ENCODE results near the gene MED25.

The MED25 gene

DNA sequence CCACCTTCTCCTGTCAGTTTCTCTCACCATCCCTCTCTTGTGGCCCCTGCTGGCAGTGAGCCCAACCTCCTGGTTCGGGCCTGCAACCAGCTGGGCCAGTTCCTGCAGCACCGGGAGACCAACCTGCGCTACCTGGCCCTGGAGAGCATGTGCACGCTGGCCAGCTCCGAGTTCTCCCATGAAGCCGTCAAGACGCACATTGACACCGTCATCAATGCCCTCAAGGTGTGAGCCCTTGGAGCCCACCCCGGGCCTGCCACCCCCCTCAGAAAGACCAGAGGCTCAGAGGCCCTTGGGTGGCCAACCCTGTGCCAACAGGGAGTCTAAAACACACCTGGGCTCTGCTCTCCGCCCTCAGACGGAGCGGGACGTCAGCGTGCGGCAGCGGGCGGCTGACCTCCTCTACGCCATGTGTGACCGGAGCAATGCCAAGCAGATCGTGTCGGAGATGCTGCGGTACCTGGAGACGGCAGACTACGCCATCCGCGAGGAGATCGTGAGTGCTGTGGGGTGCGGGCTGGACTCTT, 18.8 kb upstream of the MED25 start:
- no peak for DNase-seq

DNA sequence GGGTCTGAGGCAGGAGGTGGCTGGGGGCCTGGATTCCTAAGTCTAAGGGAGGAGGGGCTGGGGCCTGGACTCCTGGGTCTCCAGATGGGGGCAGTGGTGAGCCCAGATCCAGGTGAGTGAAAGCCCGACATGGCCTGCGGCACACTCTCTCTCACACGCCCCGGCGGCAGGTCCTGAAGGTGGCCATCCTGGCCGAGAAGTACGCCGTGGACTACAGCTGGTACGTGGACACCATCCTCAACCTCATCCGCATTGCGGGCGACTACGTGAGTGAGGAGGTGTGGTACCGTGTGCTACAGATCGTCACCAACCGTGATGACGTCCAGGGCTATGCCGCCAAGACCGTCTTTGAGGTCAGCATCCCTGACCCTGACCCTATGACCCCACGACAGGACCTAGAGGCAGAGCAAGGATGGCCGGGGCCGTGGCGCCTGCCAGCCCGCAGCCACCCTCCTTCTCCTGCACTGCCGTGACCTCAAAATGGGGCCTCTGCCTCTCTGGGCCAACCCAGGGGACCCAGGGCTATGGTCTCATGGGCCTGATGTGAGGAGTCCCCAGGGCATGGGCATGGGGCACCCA, 18.2 kb upstream of the MED25 start:
- no peak for DNase-seq

DNA sequence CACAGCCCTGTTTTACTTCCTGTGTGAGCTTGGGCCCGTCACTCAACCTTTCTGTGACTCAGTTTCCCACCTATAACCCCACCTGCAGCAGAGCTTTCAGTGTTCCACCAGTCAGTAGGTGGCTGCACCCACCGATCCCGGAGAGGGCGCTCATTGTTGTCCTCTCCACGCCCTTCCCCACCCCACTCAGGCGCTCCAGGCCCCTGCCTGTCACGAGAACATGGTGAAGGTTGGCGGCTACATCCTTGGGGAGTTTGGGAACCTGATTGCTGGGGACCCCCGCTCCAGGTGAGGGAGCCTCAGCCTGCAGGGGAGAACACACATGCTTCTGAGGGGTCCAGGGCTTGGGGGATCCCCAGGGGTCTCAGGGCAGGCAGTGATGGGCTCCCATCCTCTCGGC, 17.3 kb upstream of the MED25 start:
- no peak for DNase-seq

DNA sequence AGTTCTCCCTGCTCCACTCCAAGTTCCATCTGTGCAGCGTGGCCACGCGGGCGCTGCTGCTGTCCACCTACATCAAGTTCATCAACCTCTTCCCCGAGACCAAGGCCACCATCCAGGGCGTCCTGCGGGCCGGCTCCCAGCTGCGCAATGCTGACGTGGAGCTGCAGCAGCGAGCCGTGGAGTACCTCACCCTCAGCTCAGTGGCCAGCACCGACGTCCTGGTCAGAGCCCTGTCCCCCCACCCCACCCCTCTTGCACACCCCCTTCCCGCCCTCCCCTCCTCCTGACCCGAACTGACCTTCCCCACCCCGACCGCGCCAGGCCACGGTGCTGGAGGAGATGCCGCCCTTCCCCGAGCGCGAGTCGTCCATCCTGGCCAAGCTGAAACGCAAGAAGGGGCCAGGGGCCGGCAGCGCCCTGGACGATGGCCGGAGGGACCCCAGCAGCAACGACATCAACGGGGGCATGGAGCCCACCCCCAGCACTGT, 16.6 kb upstream of the MED25 start:
- DNase-seq, result no peak

DNA sequence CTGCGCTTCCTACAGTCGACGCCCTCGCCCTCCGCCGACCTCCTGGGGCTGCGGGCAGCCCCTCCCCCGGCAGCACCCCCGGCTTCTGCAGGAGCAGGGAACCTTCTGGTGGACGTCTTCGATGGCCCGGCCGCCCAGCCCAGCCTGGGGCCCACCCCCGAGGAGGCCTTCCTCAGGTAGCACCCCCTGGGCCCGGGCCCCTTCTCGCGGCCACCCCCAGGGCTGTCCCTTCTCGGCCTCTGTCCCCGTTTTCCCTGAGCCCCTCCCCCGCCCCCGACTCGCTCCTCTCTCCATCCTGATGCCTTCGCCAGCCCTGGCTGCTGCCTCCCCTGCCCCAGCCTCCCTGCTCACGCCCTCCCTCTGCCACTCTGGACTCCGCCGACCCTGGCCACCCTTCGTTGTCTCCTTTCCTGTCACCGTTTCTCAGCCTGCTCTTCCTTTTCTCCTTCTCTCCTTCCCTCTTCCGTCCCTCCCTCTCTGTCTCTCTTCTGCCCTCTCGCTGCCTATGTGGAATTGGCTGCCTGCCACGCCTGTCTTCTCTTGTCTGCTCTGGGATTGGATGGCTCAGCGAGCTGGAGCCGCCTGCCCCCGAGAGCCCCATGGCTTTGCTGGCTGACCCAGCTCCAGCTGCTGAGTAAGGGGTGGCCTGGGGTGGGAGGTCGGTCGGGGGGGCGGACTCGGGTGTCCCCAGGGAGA, 16.0 kb upstream of the MED25 start:
- no peak for DNase-seq

DNA sequence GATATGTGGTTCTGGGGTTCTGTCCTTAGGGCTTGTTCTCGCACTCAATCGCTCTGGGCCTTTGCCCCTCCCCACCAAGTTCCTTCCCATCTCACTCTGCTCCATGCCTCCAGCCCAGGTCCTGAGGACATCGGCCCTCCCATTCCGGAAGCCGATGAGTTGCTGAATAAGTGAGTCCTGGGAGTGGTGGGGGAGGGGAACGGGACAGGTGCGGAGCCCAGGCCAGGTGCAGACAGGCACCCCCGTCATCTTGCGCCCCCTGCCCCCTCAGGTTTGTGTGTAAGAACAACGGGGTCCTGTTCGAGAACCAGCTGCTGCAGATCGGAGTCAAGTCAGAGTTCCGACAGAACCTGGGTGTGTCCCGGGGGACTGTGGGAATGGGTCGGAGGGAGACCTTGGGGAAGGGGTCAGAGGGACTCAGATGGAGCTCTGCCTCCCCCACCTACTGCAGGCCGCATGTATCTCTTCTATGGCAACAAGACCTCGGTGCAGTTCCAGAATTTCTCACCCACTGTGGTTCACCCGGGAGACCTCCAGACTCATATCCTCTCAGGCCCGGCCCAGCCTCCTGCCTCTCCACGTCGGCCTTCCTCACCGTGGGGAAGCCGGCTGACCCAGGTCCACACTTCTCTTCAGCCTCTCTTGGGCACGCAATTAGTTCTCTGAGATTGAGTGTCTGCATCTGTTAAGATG, 15.1 kb upstream of the MED25 start:
- no peak for DNase-seq

DNA sequence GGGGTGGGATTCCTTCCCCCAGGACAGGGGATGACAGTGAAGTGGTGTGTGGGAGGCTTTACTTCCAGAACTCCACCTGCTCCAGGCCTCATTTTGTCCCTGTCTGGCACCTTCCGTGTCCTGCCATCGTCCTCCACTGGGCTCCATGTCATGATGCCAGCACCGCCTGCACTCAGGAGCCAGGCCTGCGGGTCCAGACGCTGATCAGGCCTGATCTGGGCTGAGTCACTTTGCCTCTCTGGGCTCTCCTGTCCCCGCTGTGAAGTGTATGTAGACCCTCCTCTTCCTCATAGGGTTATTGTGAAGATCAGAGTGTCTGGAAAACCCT, 14.6 kb upstream of the MED25 start:
- DNase-seq, result no peak

DNA sequence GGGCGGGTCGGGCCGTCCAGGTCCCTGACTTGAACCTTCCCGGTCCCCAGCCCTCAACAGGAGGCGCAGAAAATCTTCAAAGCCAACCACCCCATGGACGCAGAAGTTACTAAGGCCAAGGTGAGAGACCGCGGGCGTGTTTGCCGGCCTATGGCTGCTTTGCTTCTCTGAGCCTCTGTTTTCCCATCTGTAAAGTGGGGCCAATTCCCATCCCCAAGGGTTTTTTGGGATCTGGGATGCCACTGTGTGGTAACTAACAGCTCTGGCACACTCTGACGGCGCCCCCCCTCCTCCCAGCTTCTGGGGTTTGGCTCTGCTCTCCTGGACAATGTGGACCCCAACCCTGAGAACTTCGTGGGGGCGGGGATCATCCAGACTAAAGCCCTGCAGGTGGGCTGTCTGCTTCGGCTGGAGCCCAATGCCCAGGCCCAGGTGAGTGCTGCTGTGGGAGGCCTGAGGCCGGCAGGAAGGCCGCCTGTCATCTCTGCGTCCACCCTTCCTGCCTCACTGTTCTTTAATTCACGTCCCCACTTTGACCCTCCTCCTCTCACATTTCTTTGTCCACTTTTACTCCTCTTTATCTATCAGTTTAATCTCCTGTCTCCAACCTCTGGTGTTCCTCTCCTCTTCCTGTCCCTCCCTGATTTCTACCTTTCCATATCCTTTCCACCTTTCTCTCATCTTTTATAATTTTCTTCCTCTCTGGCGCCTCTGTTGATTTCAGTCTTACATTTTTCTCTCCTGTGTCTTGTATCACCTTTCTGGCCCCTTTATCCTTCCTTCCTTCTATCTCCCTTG, 12.1 kb upstream of the MED25 start:
- DNase-seq, result no peak

DNA sequence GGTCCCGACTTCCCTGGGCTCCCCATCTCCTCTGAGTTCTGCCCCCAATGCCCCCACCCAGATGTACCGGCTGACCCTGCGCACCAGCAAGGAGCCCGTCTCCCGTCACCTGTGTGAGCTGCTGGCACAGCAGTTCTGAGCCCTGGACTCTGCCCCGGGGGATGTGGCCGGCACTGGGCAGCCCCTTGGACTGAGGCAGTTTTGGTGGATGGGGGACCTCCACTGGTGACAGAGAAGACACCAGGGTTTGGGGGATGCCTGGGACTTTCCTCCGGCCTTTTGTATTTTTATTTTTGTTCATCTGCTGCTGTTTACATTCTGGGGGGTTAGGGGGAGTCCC, 11.5 kb upstream of the MED25 start:
- no peak for DNase-seq

DNA sequence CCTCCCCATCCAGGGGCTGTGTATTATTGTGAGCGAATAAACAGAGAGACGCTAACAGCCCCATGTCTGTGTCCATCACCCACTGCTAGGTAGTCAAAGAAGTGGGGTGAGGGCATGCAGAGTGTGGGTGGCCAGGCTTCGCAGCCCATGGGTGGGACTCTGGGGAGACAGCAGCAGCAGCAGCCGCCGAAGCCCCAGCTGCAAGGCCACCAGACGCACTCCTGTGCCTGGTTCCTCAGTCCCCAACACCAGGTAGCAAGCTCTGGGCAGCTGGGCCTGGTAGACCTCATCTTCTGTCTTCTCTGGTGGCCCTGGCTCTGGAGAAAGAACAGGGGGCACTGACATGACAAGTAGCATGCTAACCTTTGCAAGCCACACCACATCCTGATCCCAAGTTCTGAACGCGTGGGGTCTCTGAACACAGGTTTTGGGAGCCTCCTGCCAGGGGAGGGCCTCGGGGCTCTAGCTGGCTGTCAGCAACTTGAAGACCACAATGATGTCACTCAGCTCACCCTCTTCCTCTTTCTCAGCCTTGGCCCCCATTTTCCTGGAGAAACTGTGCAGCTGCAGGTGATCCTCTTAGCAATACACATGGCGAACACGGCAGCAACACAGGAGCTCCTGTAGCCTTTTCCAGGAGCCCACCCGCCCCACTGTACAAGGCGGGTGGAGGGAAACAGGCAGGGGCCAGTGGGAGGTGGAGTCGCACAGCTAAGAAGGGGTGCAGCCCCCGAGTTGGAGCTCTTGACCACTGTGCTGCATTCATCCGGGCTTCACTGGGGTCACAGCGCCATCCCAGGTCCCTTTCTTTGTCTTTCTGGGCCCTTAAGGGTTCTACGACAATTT, 10.8 kb upstream of the MED25 start:
- DNase-seq, result no peak

DNA sequence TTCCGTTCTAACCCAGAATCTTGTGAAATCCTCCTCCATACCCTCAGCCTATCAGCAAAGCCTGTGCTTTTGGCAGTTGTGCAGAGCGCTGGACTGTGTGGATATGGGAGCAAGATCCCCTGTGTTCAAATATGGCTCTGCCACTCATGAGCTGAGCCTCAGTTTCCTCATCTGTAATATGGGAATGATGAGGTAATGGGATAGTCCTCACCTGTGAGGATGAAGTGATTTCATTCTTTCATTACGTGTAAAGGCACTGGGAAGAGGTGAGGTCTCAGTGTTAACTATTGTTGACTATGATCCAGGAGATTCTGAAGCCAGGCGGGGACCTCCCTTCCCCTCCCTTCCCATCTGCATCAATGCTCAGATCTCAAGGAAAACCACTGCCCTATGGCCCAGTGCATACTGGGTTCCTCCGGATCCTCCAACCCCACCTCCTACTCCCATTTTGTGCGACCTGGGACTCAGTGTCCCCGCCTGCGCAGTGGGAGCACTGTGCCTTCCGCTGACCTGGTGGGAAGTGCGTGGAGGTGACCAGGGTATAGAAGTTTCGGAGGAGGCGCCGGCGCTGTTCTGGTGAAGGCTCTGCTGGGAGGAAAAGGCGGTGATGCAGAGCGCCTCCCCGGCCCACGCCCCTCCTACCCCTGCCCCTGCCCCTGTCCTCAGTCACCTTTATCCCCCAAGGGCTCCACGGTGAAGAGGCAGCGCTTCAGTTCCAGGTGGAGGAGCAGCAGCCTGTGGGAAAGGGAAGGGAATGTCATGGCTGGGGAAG, 10.0 kb upstream of the MED25 start:
- DNase-seq, result no peak

DNA sequence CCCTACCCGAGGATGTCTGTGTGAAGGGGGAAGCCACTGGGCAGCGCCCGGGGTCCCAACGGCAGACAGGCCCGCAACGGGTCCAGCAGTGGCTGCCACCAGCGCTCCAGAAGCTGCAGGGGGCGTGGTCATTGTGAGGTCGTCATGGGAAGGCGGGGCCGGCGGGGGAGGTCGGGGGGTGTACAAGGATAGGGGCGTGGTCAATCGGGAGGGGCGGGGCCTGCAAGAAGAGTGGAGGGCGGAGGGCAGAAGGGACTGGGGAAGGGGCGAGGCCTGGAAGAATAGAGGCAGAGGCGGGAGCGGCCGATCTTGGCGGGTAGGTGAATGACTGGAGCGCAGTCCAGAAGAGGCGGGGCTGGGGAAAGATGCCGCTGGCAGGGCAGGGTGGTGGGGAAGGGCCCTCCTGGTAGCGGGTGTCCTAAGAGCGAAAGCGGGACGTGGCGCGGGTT, 9.4 kb upstream of the MED25 start:
- DNase-seq, result no peak

DNA sequence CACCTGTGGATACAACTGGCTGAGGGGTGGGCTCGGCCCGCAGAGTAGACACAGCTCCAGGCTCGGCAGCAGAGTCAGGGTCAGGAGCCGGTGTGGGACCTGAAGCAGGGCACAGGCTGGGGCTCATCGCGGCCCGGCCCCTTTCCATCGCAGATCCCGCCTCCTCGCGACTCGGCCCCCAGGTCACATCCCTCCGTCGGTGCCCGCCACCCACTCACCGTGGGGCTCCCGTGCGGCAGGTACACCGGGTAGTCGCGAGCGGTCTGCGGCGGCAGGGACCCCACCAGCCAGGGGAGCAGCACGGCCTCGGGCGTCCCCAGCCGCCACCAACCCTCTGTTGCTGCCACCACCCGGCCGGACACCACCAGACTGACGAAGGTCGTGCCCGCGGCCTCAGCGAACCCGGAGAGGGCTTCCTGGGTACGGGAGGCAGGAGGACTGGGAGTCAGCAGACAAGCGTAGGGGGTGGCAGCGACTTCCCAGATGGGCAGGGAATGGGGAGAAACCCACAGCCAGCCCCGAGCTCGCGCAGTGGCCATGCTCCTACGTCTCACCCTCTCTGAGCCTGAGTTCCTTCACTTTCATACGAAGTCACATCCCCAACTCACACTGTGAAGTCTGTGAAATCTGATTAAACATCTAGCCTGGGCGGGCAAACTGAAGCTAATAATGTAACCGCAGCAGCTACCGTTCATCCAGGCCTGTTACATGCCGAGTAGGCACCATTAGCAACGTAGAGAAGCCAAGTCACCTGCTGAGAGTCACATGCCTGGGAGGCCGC, 8.7 kb upstream of the MED25 start:
- DNase-seq, result no peak

DNA sequence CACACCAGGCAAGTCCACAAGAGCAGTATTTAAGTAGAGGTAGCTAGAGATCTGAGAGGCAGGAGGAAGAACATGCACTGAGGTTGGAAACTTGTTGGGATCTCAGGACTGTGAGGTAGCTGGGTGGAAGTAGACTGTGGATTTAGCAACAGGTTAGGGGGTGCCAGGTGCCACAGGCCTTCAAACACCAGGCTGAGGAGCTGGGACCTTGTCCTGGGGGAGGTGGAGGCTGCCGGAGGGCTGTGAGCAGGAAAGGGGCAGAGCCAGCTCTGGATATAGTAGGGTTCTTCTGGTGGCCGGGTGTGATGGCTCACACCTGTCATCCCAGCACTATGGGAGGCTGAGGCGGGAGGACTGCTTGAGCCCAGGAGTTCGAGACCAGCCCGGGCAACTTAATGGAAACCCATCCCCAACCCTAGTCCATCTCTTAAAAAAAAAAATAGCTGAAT, 8.1 kb upstream of the MED25 start:
- DNase-seq, result no peak

DNA sequence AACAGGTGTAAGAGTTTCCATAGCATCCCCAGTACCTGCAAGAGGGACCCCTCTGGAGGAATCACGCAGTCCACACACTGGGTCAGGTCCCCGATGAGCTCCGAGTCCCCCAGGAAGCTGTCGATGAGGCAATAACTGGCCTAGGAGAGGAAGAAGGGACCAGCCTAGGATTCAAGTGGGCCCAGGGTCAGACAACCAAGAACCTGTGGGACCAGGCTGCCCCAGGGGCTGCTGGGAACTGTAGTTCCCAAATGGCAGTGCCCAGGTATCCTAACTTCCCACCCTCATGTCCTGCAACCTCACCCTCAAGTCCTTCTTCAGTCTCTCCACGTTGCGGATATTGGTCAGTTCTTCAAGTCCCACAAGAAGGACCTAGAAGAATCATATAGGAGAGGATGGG, 6.8 kb upstream of the MED25 start:
- no peak for DNase-seq

DNA sequence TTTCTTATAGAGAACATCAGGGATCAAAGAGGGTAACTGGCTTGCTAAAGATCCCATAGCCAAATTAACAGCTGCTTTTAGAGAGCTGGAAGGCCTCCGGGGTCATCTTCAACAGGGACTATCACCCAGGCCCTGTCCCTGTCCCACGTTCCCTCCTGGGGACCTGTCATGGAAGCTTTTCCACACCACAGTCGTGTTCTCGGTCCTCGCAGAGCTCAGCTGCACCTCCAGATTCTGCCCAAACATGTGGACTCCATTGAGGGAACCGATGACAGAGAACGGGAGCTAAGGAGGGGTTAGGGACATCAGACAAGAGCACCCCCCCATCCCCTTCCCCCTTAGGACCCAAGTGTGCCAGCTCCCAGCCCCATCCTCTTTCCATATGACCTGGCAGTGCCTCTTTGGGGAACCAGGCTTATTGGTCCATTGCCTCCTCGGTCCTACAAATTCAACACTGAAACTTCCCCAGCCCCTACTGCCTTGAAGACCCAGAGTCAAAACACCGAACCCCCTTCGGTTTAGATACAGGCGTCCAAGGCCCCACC, 5.6 kb upstream of the MED25 start:
- DNase-seq, result no peak

DNA sequence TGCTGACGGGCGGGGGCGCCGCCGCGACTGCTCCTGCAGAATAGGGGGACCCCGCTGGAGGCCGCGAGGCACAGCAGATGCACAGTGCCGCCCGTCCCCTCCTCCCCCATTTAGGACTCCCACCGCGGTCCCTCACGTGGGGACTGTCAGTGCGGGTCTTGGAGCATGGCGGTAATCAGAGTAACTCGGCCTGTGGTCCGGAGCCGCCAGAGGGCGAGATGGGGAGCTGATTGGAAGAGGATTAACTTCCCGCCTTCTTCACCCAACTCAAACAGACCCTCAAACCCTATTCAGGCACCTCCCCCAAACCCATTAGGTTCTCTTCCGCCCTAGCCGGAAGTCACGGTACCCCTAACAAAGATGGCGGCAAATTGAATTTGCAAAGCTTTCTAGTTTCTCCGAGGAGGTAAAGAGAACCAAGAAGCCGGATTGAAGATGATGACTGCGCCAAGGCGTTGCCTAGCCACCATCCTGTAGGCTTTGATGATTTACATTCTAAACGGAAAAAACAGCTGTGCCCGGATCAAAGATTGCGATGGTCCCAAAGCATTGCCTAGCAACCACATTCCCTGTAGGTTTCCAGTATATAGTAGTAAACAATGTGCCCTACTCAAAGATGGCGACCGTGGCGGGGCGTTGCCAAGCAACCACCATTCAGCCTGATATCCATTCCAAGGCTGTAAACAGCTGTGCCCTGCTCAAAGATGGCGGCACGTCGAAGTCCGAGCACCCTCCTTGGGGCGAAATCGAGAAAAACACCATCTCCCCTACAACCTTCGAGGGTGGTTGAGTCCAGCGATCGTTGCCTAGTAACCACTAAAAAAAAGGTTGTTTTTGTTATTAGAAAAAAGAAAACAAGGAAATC, 4.9 kb upstream of the MED25 start, which contains the start of gene FUZ:
Gene FUZ, minus strand, starts transcription at position 296 of the 865 bp plus-strand sequence. Its CDS starts 186 bp downstream, at position 110.
- no peak for DNase-seq

DNA sequence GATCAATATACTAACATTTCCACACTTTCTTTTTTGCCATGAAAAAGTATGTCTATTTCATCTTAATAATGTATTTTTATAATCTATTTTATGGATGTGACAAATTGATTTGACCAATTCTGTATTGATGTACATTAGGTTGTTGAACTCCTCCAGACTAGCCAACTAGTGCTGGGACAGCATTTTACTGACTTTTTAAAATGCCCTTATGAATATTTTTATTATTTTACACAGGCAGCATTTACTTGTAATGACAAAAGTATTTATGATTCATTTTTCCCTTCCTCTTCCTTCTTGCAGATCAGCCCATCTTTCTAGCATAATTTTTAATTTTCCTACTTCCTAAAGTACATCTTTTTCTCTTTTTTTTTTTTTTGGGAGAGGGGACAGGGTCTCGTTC, 4.1 kb upstream of the MED25 start:
- no peak for DNase-seq

DNA sequence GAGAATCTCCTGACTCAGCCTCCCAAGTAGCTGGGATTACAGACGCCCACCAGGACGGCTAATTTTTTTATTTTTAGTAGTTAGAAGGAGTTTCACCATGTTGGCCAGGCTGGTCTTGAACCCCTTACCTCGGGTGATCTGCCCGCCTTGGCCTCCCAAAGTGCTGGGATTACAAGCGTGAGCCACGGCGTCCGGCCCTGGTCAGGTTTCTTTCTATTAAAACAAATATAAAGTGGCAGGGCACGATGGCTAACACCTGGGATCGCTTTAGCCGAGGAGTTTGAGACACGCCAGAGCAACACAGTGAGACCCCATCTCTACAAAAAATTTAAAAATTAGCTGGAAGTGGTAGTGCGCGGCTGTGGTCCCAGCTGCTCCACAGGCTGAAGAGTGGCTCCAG, 1.5 kb upstream of the MED25 start:
- DNase-seq, result no peak

Data from cortex of kidney (tissue), 1 donor.